GM19025 (cell line): ENCODE results near the gene AKR1E2.
A peak's percentile ranks its signal among the peaks of the same experiment; 100 is the strongest.

Source experiments
- ATAC-seq: cut with Tn5 transposase; IDR thresholded peaks from one replicate; pipeline ENCODE4 v1.9.1; 2021; ENCODE audit warnings: mild to moderate bottlenecking, low read depth, moderate library complexity; ENCODE audit not compliant: unreplicated experiment

The AKR1E2 gene

GRCh38 chr10:4825868-4826791 is at the start of gene AKR1E2:
AKR1E2 (plus strand) TSS chr10:4826207; CDS start chr10:4826325, 118 bp downstream.
- no peak for ATAC-seq

- ATAC-seq, result no peak
Observed at GRCh38 chr10:4776234-4776638, 49.8 kb upstream of the AKR1E2 start.

- no peak for ATAC-seq
Observed at GRCh38 chr10:4778761-4779160, 47.2 kb upstream of the AKR1E2 start.

- ATAC-seq, result no peak
Observed at GRCh38 chr10:4780091-4780490, 45.9 kb upstream of the AKR1E2 start.

- ATAC-seq, result no peak
Observed at GRCh38 chr10:4780782-4781181, 45.2 kb upstream of the AKR1E2 start.

GRCh38 chr10:4781955-4782354 is 44.1 kb upstream of the AKR1E2 start:
- no peak for ATAC-seq

- ATAC-seq, result no peak
Observed at GRCh38 chr10:4784667-4785333, 41.2 kb upstream of the AKR1E2 start.

GRCh38 chr10:4786043-4786839 is 39.8 kb upstream of the AKR1E2 start:
- ATAC-seq, result no peak

GRCh38 chr10:4790045-4790444 is 36.0 kb upstream of the AKR1E2 start:
- no peak for ATAC-seq

- no peak for ATAC-seq
Observed at GRCh38 chr10:4790922-4791321, 35.1 kb upstream of the AKR1E2 start.

GRCh38 chr10:4792381-4792780 is 33.6 kb upstream of the AKR1E2 start:
- no peak for ATAC-seq

- ATAC-seq, result no peak
Observed at GRCh38 chr10:4801405-4801804, 24.6 kb upstream of the AKR1E2 start.

- no peak for ATAC-seq
Observed at GRCh38 chr10:4802711-4803487, 23.1 kb upstream of the AKR1E2 start.

- no peak for ATAC-seq
Observed at GRCh38 chr10:4803822-4804221, 22.2 kb upstream of the AKR1E2 start.

- no peak for ATAC-seq
Observed at GRCh38 chr10:4804465-4804864, 21.5 kb upstream of the AKR1E2 start.

- no peak for ATAC-seq
Observed at GRCh38 chr10:4806534-4806933, 19.5 kb upstream of the AKR1E2 start.

- ATAC-seq, result peak; percentile 45
Observed at GRCh38 chr10:4807761-4808507, 18.1 kb upstream of the AKR1E2 start.

- no peak for ATAC-seq
Observed at GRCh38 chr10:4809156-4809555, 16.9 kb upstream of the AKR1E2 start.

GRCh38 chr10:4810092-4810491 is 15.9 kb upstream of the AKR1E2 start:
- ATAC-seq, result no peak
